Mesothelial cell of epicardium (in vitro differentiated cells): ENCODE results near the gene GTF3C1. TPM values are rescaled to one million over a fixed set of nuclear protein-coding genes. Genes with fewer than 3 reads are reported as not detected.

Experiments used
- DNase-seq, 2 experiments: peaks; one replicate each; pipeline ENCODE4 v3.0.0; 2021; ENCODE audit warnings: low spot score in 2 of 2; ENCODE audit not compliant: unreplicated experiment in 2 of 2
- H3K27ac Mint-ChIP-seq: 2 replicates; pipeline ENCODE4 v1.8.0; 2021; ENCODE audit warnings: mixed read lengths
- H3K27me3 Mint-ChIP-seq: 2 replicates; pipeline ENCODE4 v1.8.0; 2021; ENCODE audit warnings: low read depth, mixed read lengths
- H3K36me3 Mint-ChIP-seq: 2 replicates; pipeline ENCODE4 v1.8.0; 2021; ENCODE audit warnings: mixed read lengths
- H3K4me1 Mint-ChIP-seq: 2 replicates; pipeline ENCODE4 v1.8.0; 2021; ENCODE audit warnings: mixed read lengths
- H3K4me3 Mint-ChIP-seq: 2 replicates; pipeline ENCODE4 v1.8.0; 2021; ENCODE audit warnings: mild to moderate bottlenecking, moderate library complexity, mixed read lengths
- H3K9me3 Mint-ChIP-seq: 2 replicates; pipeline ENCODE4 v1.8.0; 2021; ENCODE audit warnings: mixed read lengths
- total RNA-seq: library from RNA; stranded (reverse); gene quantifications from 3 replicates; pipeline ENCODE4 v1.2.1, GENCODE V29; 2021
- TF ChIP-seq, protein P1 (sequence below): fragments of 200-600 bp; sonication (generic); IDR thresholded peaks from one replicate; pipeline ENCODE4 v1.5.0; 2021; ENCODE audit warnings: antibody characterized with exemption; ENCODE audit not compliant: unreplicated experiment

GTF3C1 gene
- total RNA-seq, 1 donor from 2014 or later, result 131 TPM

DNA sequence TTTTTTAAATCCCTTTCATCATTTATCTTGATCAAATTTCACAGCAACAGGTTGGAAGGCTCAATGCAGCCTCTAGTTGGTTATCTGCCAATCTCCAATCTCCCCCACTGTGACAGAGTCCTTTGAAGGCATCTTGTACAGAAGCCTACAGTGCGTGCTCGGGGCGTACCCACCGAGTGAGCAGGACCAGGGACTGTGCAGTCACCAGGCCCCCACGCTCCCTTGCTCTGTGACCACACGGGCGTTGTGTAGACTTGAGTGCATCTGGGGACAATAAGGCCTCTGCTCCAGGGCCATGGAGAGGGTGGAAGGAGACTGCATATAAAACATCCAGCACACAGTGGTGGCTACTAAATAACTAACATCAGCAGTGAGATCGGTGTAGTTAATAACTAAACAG, 63.4 kb downstream of the GTF3C1 start:
- H3K27me3 Mint-ChIP-seq, result no peaks in the 10 kb centered on the region
- peaks cover 59% of the 10 kb centered on the region for H3K36me3 Mint-ChIP-seq
- no peak for DNase-seq
- no peak overlapping the region for H3K27ac Mint-ChIP-seq
- no peaks in the 10 kb centered on the region for H3K4me1 Mint-ChIP-seq
- no peak overlapping the region for H3K4me3 Mint-ChIP-seq
- TF ChIP-seq, protein P1, sequence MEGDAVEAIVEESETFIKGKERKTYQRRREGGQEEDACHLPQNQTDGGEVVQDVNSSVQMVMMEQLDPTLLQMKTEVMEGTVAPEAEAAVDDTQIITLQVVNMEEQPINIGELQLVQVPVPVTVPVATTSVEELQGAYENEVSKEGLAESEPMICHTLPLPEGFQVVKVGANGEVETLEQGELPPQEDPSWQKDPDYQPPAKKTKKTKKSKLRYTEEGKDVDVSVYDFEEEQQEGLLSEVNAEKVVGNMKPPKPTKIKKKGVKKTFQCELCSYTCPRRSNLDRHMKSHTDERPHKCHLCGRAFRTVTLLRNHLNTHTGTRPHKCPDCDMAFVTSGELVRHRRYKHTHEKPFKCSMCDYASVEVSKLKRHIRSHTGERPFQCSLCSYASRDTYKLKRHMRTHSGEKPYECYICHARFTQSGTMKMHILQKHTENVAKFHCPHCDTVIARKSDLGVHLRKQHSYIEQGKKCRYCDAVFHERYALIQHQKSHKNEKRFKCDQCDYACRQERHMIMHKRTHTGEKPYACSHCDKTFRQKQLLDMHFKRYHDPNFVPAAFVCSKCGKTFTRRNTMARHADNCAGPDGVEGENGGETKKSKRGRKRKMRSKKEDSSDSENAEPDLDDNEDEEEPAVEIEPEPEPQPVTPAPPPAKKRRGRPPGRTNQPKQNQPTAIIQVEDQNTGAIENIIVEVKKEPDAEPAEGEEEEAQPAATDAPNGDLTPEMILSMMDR, result no peak
- no peaks in the 10 kb centered on the region for H3K9me3 Mint-ChIP-seq

DNA sequence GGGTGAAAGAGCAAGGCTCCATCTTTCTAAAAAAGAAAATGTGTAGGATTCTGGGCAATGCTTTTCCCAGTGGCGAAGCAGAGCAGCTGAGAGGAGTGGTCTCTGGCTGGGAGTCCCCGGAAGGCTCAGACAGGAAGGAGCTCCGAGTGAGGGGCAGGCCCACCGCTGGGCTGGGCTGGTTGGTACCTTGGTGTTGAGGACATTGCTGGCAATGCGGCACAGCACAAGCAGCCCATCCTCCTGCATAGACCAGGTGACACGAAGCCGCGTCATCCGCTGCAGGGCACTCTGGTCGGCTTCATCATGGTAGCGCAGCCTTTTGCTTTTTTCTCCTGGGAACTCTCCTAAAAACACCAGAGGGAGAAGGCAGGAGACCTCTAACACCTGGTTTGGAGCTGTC, 63.9 kb downstream of the GTF3C1 start:
- Mint-ChIP-seq H3K36me3 (peaks cover 58% of the 10 kb centered on the region), H3K4me3 (no peak overlapping the region), H3K27ac (no peak overlapping the region), H3K4me1 (no peaks in the 10 kb centered on the region), H3K27me3 (no peaks in the 10 kb centered on the region), H3K9me3 (no peaks in the 10 kb centered on the region)
- DNase-seq, result no peak
- TF ChIP-seq, protein P1, result no peak

DNA sequence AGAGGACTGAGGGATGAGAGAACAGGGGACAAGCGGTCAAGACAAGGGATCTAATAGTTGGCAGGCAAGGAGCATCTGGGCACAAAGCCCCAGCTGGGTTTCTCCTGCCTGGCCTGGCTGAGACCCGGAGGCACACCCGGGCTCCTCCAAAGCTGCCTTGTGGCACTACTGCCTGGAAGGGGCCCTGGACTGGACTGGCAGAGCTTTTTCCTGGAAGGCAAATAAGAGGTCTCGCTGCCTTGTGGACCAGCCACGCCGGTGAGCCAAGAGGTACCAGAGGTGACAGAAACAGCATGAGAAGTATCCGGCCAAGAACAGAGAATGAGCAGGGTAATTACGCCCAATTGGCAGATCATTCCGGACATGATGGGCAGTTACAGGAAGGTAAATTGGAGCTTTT, 64.6 kb downstream of the GTF3C1 start:
- no peak overlapping the region for H3K27ac Mint-ChIP-seq
- peaks cover 62% of the 10 kb centered on the region for H3K36me3 Mint-ChIP-seq
- H3K4me3 Mint-ChIP-seq, result no peak overlapping the region
- H3K27me3 Mint-ChIP-seq, result no peaks in the 10 kb centered on the region
- TF ChIP-seq, protein P1, result no peak
- no peak for DNase-seq
- no peaks in the 10 kb centered on the region for H3K9me3 Mint-ChIP-seq
- H3K4me1 Mint-ChIP-seq, result no peaks in the 10 kb centered on the region

DNA sequence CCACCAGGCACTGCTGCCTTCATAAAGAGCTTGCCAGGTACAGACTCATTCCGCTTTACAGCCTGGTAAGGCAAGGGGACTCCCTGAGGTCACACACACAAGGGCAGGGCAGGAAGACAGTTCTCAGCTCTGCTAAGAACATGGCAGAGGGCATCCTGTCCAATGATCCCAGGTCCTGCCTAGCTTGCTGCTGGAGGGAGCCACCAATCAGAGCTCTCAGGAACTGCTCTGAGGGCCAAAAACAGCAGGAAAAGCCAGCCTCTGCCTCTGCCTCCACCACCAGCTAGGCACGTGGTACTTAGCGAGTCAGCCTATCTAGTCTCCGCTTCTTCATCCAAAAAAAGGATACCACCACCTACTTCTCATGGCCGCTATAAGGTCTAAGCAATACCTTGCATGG, 66.1 kb downstream of the GTF3C1 start:
- no peaks in the 10 kb centered on the region for H3K27me3 Mint-ChIP-seq
- DNase-seq, result no peak
- peaks cover 57% of the 10 kb centered on the region for H3K36me3 Mint-ChIP-seq
- no peaks in the 10 kb centered on the region for H3K4me1 Mint-ChIP-seq
- H3K9me3 Mint-ChIP-seq, result no peaks in the 10 kb centered on the region
- H3K4me3 Mint-ChIP-seq, result no peak overlapping the region
- H3K27ac Mint-ChIP-seq, result no peak overlapping the region
- TF ChIP-seq, protein P1, result no peak

DNA sequence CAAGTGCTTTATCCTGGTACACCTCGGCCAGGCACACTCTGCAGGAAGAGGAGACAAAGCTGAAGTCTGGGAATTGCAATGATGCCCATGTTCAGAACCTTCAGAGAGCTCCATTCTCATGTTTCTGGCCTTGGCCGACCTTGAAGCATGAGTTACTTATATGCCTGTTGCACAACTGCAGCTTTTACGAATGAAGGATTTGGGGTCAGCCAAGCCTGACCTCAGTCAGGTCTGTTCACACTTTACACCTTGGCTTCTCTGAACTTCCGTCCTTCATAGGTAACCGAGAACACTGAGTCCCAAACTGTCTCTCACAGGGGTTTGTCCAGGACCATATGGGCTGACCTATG, 66.7 kb downstream of the GTF3C1 start:
- H3K27me3 Mint-ChIP-seq, result no peaks in the 10 kb centered on the region
- no peaks in the 10 kb centered on the region for H3K4me1 Mint-ChIP-seq
- no peak overlapping the region for H3K27ac Mint-ChIP-seq
- no peak overlapping the region for H3K4me3 Mint-ChIP-seq
- TF ChIP-seq, protein P1, result no peak
- DNase-seq, result no peak
- H3K36me3 Mint-ChIP-seq, result peaks cover 59% of the 10 kb centered on the region
- no peaks in the 10 kb centered on the region for H3K9me3 Mint-ChIP-seq

DNA sequence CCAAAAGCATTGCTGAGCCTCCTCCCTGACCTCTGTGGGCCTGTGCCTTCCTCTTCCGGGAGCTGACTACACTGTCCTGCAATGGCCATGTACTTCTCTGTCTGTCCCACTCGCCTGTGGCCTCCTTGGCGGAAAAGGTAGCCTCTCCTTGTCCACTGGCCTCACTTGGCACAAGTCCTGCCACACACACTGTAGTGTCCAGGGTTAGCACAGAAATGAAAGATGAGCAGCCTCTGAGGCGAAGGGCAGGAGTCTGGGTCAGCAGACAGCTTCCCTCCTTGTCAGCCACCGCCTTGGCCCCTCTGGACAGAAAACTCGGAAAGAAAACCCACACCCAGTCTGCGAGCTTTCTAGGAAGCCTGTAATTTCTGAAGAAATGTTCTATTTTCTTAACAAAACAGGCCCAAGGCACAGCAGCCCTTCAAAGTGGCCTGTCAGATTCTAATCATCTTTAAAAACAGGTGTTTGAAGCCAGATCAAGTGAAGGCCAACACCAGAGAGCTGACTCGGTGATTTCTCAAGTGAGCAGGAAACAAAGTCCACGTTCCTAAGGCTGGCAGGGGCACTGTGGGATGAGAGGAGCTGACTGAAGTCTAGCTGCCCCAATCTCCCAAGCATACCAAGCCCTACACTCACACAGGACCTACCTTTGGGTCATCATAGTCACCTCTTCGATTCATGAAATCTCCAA, 67.2 kb downstream of the GTF3C1 start:
- Mint-ChIP-seq H3K27ac (no peak overlapping the region), H3K4me3 (no peak overlapping the region), H3K27me3 (no peaks in the 10 kb centered on the region), H3K9me3 (no peaks in the 10 kb centered on the region), H3K36me3 (peaks cover 57% of the 10 kb centered on the region), H3K4me1 (no peaks in the 10 kb centered on the region)
- TF ChIP-seq, protein P1, result no peak
- no peak for DNase-seq
